GM21723 (cell line): ENCODE measurements around the gene PIK3R1.

ENCODE experiments used
- ATAC-seq: cut with Tn5 transposase; IDR thresholded peaks from one replicate; pipeline ENCODE4 v1.9.1; 2021; ENCODE audit warnings: mild to moderate bottlenecking, moderate library complexity; ENCODE audit not compliant: unreplicated experiment

PIK3R1 gene

DNA sequence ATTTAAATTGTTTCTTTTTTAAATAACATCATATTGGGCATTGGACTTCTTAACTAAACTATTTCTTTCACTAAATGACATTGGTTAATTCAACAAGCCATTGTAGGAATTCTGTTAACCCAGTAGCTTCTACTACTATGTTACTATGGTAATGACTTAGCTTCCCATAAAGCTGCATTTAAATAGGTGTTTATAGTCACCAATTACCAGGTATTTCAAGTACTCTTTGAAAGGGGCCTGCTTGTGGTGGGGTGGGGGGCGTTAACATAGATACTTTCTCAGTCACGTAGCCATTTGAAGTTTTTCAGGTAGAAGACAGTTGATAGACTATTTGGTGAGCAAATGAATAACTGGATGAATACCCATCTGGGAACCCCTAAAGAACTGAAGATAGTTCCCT, 34.0 kb downstream of the PIK3R1 start:
- ATAC-seq, result no peak

DNA sequence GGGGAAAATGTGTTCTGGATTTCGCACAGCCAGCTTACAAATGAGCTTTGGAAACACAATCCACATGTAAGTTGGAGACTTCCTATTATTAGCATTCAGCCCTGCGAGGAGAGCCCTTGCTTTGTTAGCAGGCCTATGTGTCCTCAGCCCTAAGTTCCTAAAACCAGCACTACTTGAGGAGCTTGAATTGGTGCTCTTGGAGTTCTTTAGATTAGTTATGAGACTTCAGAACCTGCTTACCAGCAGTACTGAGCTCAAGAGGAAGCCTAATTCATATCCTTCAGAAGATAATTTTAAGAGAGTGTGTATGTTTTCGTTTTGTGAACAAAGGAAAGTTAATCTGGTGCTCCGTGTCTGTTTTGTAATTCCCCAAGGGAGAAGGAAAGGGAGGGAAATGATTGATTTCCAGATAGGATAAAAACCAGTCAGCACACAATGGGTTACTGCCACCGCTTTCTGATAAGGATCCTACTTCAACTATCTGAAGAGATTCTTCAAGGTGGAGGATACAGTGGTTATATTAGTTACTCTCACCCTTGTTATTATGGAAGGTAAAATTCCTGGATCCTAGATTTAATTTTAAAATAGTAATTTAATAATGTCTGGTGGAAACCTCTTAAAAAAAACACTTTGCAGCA, 35.2 kb downstream of the PIK3R1 start:
- ATAC-seq, result no peak

DNA sequence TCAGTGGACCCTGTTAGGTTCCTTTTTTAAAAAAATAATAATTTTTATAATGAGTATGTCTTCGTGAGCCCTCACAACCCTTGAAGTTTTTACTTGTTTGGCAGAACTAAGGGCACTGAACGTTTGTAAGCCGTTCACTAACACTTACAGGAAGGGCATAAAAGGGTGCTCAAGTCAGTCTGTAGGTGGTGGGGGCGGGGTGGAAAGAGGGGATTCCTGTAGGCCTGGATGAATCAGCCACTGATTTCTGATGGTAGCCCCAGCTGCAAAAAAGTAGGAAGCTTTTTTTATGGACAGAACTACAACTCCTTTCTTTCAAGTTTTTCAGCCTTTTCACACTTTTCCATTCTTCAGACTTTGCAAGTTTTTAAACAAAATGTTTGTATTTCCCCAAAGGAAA, 35.8 kb downstream of the PIK3R1 start:
- ATAC-seq, result no peak

DNA sequence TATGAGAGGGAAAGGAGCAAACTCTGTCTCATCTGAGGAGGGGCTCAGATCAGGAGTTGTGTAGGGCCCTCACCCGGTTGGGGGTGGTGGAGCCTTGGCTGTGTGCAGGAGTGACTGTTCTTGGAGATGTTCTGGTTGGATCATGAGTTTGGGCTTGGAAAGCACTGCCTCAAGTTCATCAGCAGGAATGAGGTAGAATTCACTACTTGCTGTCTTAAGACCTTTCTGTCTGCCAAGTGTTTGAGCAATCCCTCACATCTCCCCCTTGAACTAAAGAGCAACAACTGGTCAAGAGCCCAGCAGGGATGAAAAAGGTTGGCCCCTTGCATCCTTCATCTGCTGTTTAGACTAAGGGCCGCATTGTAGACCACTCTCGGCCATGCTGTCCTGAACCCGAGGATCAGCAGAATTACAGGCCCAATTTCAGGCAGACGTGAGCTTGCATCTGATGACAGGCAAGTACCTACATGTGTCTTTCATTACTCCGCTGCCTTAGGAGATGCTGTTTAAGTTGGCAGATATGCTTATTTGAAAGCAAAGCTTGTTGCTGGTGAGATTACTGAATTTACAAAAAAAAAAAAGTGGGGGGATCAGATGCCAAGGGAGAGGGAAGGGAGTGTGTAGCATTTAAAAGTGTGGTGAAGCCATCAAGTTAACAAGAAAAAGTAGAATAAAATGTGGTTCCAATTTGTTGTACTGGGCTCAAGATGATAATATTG, 36.4 kb downstream of the PIK3R1 start:
- no peak for ATAC-seq

DNA sequence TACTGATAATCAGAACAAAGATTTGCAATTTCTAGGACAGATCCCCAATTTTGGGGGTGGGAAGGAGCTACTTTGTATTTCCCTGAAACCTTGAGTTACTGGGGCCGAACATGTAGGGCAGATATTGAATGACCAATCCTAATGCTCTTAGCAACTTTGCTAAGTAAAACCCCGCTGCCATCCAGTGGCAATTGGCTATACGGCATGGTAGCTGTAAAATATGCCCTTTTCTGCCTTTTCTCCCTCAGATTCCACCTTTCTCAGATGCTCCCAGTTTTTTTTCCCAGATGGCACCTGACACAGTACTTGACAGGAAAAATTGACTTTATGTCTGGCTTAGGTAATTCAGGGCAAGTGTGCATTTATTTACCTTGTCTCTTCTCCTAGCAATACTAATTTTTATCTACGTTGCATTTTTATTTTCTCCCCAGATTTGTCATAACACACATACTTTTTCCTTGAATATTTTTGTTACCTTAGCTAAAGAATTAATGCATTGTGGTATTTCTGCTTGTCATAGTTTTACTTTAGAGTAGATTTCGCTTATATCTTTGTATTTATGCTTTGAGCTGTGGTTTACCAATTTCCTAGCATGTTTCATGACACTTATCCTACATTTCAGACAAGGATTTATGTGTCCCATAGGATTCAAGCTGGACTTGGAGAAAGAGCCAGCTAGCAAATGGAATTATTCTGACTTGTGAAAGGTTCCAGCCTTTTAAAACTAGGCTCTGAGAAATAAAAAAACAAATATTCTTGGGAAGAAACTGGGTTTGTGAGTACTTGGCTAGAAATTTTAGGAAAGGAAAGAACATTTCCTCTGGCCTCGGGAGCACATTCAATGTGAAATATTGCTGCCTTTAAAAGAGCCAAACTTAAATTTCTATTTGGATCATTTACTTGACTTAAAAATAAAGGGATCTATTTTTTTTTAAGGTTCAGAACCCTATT, 37.4 kb downstream of the PIK3R1 start:
- no peak for ATAC-seq

DNA sequence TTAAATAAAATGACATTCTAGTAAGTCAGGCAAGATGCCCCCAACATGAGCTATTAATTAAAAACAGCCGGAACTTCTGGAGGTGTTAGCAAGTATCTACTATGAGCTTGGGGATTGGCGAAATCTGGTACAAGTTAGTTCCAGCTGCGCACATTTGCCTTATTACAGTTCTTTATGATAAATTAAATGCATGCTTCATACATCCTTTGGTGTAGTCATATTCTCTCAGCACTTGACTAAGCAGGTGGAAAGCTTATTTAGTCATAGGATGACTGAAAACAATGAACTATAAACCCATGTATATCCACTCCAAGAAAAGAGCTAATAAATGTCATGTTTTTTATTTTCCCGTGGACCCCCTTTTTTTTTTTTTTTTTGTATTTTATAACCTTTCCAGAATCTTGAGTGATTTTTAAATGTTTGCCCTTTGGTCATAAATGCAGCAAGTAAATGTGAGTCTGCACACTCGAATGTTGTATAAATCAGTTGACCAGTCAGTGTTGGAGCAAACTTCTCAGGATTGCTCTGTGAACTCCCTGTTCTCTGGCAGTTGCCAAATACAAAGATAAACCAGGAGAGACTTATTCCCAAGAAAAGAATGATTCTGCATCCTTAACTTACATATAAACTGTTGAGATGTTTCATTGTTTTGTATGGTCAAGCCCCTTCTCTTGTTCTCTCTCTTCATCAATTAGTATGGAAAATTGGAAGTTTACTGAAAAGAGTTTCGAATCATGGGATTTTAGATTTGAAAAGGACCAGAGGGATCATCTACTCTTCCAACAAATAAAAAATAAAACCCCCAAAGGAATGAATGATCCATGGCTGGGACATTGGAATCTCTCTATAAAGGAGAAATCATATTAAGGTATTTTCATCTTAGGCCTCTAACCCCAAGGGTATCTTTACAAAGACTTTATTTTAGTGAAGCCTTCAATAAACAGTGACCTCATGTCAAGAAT, 38.3 kb downstream of the PIK3R1 start:
- ATAC-seq, result no peak

DNA sequence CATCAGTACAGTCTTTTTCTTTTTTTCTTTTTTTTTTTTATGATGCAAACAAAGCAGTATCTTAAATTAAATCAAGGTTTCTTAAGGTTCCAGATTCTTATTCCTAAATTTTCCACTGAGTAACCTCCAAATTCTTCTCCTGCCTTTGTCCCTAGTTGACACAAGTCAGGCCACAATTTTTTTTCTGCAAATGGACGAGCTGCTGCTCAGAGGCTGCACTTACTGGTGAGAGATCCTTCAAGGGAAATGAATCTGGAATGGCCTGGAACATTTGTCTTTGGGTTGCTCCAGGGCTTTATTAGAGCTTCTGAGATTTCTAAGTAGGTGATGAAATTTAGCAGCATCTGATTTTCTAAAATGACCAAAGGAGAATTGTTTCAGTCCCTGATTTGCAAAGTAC, 39.3 kb downstream of the PIK3R1 start:
- no peak for ATAC-seq

DNA sequence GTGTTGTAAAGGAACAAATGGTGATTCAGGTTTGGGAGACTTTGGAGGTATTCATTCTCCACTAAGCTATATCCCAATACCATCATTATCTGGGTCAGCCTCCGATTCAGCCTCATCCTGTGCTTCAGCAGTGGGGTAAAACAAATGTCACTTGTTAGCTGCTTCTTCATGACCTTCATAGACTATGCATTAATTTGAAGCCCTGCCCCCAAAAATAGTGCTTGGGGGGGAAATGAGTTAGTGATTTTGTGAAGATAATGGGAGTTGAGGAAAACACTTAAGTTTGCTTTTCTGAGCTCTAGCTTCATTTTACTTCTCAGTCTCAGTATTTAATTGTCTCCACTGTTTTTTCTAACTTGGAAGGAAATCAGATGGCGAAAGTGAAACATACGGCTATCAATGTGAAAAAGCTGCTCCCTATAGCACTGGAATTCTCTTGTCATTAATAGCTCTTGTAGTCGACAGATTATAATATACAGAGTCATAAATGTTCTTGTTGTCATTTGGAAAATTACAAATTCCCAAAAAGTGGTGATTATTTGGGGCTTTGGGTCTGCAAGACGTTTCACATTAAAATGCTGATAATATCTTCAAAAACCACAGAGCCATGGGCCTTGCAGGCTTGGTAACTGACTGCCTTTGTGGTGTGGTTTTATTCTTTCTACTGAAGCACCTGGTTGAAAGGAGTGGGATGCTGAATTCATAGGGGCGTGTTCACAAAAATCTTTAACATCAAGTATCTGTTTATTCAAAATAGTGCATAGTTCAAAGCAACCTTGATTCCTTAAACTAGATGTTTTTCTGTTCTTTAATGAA, 40.0 kb downstream of the PIK3R1 start:
- ATAC-seq, result no peak

DNA sequence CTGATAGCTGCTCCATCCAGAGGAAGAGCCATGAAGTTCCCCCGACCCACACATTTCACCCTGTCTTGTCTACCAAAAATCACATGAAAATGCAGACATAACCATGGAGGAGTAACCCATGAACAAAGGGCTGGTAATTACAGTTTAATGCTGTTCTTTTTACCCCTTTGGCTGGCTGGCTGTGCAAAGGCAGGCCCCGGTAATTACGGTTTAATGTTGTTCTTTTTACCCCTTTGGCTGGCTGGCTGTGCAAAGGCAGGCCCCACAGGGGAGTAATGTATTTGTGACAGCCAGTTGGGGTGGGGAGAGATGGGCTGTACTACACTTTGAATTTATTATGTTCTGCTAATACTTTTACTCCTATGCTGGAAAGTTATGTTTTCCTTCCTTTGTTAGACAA, 41.7 kb downstream of the PIK3R1 start:
- ATAC-seq, result no peak

DNA sequence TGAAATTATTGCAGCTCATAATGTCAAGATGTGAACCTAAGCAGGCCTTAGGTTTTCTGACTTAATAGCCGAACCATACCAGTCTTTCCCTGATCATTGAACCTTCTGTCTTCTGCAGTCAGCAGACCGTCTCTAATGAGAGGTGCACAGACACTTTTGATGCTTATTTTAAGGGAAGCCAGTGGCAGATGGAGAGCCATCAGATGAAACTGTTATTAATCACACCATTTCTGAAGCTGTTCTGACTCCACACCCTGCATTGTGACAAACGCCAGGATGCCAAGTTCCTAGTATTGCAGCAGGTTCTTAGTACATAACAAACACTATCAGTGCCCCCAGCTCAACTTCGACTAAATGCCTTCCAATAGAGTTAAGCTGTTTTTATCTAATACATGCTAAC, 43.0 kb downstream of the PIK3R1 start:
- ATAC-seq, result no peak

DNA sequence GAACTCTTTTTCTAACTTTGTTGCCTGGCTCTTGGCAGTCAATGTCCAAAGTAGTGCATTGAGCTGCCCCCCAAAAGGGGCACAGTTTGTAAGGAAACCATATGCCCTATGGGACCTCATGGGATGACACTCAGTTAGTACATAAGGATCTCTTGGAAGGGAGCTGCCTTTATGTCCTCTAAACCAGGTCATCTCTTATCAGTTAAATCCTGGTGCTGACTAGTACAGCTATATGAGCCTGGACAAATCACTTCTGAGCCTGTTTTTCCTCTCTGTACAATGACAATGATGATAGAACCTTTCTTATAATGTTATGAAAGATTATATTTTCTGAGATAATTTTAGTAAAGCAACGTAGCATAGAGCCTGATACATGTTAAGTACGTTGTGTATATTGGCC, 44.1 kb downstream of the PIK3R1 start:
- ATAC-seq, result no peak

DNA sequence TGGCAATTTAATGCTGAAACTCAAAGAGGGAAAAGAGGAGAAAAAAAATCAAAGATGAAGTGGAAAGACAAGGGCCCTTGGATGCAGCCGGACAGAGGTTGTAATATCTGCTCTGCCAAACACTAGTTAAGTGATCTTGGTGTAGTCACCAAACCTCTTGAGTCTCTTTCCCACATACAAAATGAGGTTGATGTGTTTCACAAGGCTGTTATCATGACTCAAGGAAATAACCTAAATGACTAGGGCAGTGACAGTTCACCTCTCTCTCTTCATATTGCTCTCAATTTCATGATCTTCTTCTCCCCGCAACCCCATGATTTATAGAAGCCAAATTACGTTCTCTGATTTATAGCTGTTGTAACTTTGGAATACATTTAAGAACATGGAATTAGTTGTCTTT, 44.9 kb downstream of the PIK3R1 start:
- ATAC-seq, result no peak

DNA sequence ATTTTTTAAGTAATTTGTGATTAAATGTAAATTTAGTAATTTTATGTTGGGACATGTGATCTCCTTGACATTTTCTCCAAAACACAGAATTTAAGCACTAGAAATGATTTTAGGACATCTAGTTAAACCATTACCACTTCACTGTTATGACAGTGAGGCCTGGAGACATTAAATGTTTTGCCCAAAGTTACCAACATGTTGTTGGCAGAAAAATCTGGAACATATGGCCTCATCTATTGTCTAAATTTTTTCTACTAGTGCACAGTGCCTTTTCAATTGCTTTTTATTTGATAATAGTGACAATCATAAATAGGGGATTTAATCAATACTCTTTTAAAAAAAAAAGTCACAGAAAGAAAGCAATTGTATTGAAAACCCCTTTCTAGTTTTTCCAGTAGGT, 45.6 kb downstream of the PIK3R1 start:
- no peak for ATAC-seq

DNA sequence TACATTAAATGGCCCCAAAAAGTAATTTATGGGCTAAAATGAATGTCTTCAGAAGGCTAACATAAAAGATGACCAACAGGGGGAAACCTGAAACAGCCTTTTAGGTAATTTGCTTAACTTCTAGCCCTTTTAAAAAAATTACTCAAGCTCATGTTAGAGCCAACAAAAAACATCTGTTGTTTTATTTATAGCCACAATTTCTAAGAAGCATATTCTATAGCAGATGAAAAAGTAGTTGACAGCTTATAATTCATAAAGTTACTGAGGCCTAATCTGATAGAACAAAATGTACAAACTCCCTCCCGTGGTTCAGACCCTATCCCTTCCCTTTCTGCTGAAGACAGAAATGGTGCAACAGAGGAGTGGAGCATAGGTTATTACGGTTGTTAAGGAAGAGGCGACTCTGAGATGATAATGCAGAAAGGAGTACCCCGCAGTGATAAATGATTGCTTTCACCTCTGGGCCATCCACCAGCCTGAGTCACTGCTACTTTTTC, 46.1 kb downstream of the PIK3R1 start:
- ATAC-seq, result peak; percentile 44

DNA sequence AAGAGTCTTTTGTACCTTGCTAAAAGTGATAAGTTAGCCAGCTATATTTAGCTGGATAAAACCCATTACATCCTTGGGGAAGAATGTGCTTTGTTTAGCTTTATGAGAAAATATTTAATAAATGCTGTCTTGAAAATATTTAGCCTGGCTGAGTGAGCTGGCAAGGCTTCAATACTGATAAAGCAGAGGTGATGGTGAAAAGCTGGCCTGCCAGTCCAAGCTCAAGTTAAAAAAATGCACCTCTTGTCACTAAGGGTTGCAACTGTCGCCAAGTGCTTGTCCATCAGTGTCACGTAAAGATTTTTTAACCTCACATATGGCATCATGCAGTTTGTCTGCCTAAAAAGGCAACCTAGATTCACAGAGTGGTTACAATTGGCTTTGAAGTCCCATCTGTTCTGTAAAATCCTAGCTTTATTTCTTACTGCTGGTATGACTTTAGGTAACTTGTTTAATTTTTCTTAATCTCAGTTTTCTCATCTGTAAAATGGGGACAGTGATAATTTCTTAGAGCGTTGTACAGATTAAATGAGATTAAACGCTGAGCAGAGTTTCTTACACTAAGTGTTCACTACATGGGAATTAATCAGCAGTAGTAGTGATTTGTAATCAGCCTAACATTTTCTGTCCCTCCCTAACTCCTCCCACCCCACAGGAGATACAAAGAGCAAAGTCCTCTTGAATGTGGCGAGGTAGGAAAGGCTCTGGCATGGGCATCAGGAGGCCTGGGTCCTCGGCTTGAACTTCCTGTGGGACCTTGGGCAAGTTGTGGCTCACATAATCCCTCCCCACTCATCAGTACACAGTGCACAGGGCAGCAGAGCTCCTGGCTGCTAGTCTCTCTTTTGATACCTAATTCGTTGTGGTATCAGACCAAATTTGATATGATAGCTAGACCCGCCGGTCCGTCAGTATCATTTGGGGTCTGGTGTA, 48.7 kb downstream of the PIK3R1 start:
- ATAC-seq, result no peak

DNA sequence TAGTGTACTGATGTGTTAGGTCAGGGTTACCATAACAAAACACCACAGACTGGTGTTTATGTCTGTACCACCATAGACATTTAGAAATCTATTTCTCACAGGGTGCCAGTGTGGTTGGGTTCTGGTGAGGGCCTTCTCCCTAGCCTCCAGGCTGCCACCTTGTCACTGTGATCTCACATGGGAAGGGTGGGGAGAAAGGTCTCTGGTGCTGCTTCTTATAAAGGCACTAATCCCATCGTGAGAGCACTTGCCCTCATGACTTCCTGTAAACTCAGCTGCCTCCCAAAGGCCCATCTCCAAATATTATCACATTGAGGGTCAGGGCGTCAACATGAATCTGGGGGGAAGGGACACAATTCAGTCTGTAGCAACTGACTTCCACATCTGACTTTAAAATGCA, 49.8 kb downstream of the PIK3R1 start:
- no peak for ATAC-seq

DNA sequence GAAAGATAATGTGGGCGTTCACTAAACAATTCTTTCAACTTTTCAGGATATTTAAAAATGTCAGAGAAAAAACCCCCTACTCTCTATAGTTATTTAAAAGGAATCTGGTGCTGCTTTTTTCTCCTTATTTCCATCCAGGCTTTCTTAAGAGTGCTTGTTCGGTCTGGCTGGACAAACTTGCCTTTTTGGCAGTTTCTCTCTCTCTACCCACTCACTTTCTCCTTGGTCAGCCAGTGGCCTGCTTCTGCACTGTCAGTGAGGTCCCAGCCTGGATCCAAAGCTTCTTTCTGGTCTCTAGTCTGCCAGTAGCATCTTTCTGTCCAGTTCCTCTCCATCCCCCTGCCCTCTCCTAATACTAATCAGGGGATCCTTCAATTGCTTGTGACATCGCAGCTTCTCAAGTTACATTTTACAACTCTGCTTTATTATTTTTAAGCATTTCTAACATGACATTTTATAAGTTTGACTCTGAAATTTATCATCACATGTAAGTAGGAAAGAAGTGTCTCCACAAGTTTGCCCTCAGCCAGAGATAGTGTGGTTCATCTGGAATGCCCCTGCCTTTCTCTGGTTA, 50.4 kb downstream of the PIK3R1 start:
- no peak for ATAC-seq

DNA sequence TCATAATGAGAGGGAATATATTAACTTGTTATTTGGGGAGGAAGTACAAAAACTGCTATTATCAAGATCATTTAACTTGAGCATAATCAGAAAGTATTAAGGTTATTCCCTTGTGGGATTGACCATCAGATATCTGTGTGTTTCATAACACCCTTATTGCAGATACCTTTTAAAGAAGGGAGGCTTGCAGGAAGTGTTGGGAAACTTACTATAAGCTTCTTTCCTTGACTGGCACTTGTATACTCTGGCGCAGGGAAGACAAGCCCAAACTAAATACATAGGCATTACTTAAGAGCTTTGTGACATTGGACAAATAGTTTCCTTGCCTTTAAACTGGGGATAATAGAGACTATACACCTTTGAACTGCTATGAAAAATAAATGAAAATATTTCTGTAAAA, 50.9 kb downstream of the PIK3R1 start:
- no peak for ATAC-seq
